DOHH2 (cell line): Measurements from ENCODE around the gene FSTL4.

ENCODE experiments used
- CTCF ChIP-seq: fragments of 200-600 bp; sonication (generic); IDR thresholded peaks from one replicate; pipeline ENCODE4 v1.5.1; 2014; ENCODE audit warnings: antibody characterized with exemption, mild to moderate bottlenecking, low read depth, low read length; ENCODE audit not compliant: poor library complexity, severe bottlenecking
- EZH2phosphoT487 ChIP-seq: fragments of 200-600 bp; sonication (generic); IDR thresholded peaks from 2 replicates; pipeline ENCODE4 v1.6.1; 2017; ENCODE audit warnings: borderline replicate concordance, mild to moderate bottlenecking, antibody characterized with exemption, low read length, moderate library complexity, mixed read lengths

GRCh38 chr5:133533541-133533940, 78.8 kb downstream of the FSTL4 start:
- no peak for TF ChIP-seq CTCF
- no peak for TF ChIP-seq EZH2phosphoT487
